Colonic mucosa (tissue), 4 donors: ENCODE results near the gene DAB1. TPM values are rescaled to one million over a fixed set of nuclear protein-coding genes. Genes with fewer than 3 reads are reported as not detected.

Experiments
- DNase-seq: peaks from one replicate; pipeline ENCODE4 v3.0.0-alpha.2; 2020
- H3K27ac ChIP-seq: fragments of 200-600 bp; one replicate; pipeline ENCODE4 v1.8.0; 2021
- H3K27me3 ChIP-seq: fragments of 200-600 bp; one replicate; pipeline ENCODE4 v1.8.0; 2021
- H3K36me3 ChIP-seq: fragments of 200-600 bp; one replicate; pipeline ENCODE4 v1.8.0; 2021
- H3K4me1 ChIP-seq: fragments of 200-600 bp; one replicate; pipeline ENCODE4 v1.8.0; 2021; ENCODE audit warnings: mild to moderate bottlenecking
- H3K4me3 ChIP-seq: fragments of 200-600 bp; one replicate; pipeline ENCODE4 v1.8.0; 2021
- H3K9ac ChIP-seq, 2 donors: one replicate each; pipeline ENCODE4 v1.7.0; 2013; ENCODE audit warnings: control low read depth in 2 of 2, low read depth in 2 of 2, low read length in 2 of 2
- H3K9me3 ChIP-seq: fragments of 200-600 bp; one replicate; pipeline ENCODE4 v1.8.0; 2021
- intact Hi-C: fragments of 100-400 bp; cut with DNase I; formaldehyde crosslinking; loops from one replicate; pipeline ENCODE4 v1.14.1; 2022
- total RNA-seq, 2 donors: library from RNA; stranded (reverse); fragmentation: NEBNext Ultra II Directional in 1 of 2; extraction: Animal tissue kit (Norgen Biotek cat#: 25700) in 1 of 2; gene quantifications; one replicate each; pipeline ENCODE4 v1.2.1, GENCODE V29; 2021
- TF ChIP-seq, protein P1 (sequence below): fragments of 200-600 bp; IDR thresholded peaks from one replicate; pipeline ENCODE4 v1.8.0; 2022; ENCODE audit warnings: antibody characterized with exemption, mild to moderate bottlenecking
- donor health status: healthy.
- donor health status: DM: no; HTN: no; CAD: no.
- donor health status: DM: no; HTN: no; CAD: no.

DAB1 gene
- total RNA-seq, 2 donors from 2014 or later: 0.42 TPM; not detected in 1

- no peak overlapping the region for H3K4me3 ChIP-seq
- intact Hi-C loops: no loop called here
- H3K36me3 ChIP-seq: no peaks in the 10 kb centered on the region
- DNase-seq: no peak
- no peaks in the 10 kb centered on the region for H3K27me3 ChIP-seq
- H3K27ac ChIP-seq: no peak overlapping the region
- H3K4me1 ChIP-seq: no peaks in the 10 kb centered on the region
- no peaks in the 10 kb centered on the region for H3K9me3 ChIP-seq
- TF ChIP-seq, protein P1, sequence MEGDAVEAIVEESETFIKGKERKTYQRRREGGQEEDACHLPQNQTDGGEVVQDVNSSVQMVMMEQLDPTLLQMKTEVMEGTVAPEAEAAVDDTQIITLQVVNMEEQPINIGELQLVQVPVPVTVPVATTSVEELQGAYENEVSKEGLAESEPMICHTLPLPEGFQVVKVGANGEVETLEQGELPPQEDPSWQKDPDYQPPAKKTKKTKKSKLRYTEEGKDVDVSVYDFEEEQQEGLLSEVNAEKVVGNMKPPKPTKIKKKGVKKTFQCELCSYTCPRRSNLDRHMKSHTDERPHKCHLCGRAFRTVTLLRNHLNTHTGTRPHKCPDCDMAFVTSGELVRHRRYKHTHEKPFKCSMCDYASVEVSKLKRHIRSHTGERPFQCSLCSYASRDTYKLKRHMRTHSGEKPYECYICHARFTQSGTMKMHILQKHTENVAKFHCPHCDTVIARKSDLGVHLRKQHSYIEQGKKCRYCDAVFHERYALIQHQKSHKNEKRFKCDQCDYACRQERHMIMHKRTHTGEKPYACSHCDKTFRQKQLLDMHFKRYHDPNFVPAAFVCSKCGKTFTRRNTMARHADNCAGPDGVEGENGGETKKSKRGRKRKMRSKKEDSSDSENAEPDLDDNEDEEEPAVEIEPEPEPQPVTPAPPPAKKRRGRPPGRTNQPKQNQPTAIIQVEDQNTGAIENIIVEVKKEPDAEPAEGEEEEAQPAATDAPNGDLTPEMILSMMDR: no peak
- no peak overlapping the region for H3K9ac ChIP-seq
These were observed 171.1 kb downstream of the DAB1 start for GRCh38 chr1:57252597-57253294.

DNA sequence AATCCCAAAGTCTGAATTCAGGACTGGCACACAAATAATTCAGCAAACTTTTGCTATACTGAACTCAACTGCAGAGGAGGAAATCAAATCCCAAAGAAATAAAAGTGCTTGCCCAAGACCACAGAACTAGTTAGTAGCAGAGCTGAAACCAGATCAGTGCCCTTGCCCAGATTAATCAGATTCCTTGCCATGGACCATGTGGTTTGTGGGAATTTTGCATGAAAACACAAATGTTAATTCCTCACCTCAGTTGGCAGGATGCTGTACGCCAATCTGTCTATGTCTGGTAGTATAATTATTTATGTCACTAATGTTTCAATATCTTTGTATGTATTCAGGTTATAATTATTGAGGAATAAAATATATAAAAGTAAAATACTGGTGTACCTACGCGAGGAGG, 173.8 kb downstream of the DAB1 start:
- no peaks in the 10 kb centered on the region for H3K9me3 ChIP-seq
- DNase-seq: no peak
- TF ChIP-seq, protein P1: no peak
- no peaks in the 10 kb centered on the region for H3K36me3 ChIP-seq
- no peaks in the 10 kb centered on the region for H3K27me3 ChIP-seq
- no peak overlapping the region for H3K4me3 ChIP-seq
- intact Hi-C loops: no loop called here
- no peak overlapping the region for H3K27ac ChIP-seq
- no peaks in the 10 kb centered on the region for H3K4me1 ChIP-seq
- no peak overlapping the region for H3K9ac ChIP-seq

- intact Hi-C loops: no loop called here
- H3K9ac ChIP-seq: no peak overlapping the region
- TF ChIP-seq, protein P1: no peak
- H3K4me3 ChIP-seq: no peak overlapping the region
- no peaks in the 10 kb centered on the region for H3K4me1 ChIP-seq
- H3K36me3 ChIP-seq: no peaks in the 10 kb centered on the region
- H3K9me3 ChIP-seq: no peaks in the 10 kb centered on the region
- no peak overlapping the region for H3K27ac ChIP-seq
- no peaks in the 10 kb centered on the region for H3K27me3 ChIP-seq
- DNase-seq: no peak
These were observed 174.3 kb downstream of the DAB1 start for GRCh38 chr1:57249511-57249910.

DNA sequence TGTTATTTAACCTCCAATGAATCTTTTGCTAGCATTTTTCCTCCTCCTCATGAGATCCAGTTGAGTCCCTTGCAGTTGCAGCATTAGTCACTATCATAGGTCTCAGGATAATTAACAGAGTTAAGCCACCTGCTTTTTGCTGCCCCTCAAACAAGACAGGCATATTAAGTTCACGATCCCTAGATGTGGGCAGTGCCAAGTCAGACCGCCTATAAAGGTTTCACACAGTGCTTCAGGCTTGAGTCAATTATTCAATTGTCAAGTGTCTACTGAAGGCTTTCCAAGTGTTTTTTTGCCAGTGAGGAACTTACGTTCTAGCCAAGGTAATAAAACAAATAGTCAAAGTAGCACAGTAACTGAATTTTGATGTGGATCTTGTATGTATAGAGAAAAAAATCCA, 175.0 kb downstream of the DAB1 start:
- TF ChIP-seq, protein P1: no peak
- H3K27ac ChIP-seq: no peak overlapping the region
- intact Hi-C loops: no loop called here

GRCh38 chr1:57238233-57238781, 185.6 kb downstream of the DAB1 start:
- DNase-seq: no peak
- Histone ChIP-seq H3K36me3 (no peaks in the 10 kb centered on the region), H3K9me3 (no peaks in the 10 kb centered on the region), H3K27me3 (no peaks in the 10 kb centered on the region), H3K4me3 (no peak overlapping the region), H3K4me1 (no peaks in the 10 kb centered on the region), H3K27ac (no peak overlapping the region), H3K9ac (no peak overlapping the region)
- intact Hi-C loops: no loop called here
- TF ChIP-seq, protein P1: no peak

More for the DNA sequence above, 175.0 kb downstream of the DAB1 start:
- H3K4me3 ChIP-seq: no peak overlapping the region
- no peaks in the 10 kb centered on the region for H3K4me1 ChIP-seq
- H3K27me3 ChIP-seq: no peaks in the 10 kb centered on the region
- DNase-seq: no peak
- H3K9ac ChIP-seq: no peak overlapping the region
- H3K9me3 ChIP-seq: no peaks in the 10 kb centered on the region
- H3K36me3 ChIP-seq: no peaks in the 10 kb centered on the region
